Stimulated activated CD8-positive, alpha-beta memory T cell treated with anti-CD3 and anti-CD28 coated beads, Interleukin-4, amount 100 ng/mL, for 4 hours (primary cell): ENCODE results near the gene PRELID2.
"Not testable (repeated sequence)": the region's sequence is repeated elsewhere in the genome, so short reads cannot be mapped to it uniquely, and the experiment has no call there.

Experiments used
- DNase-seq, 2 donors: peaks; one replicate each; pipeline ENCODE4 v3.0.0-alpha.2; 2020; ENCODE audit warnings: low read depth in 2 of 2, low spot score in 1 of 2

PRELID2 gene

GRCh38 chr5:145840458-145841132 is 5.5 kb upstream of the PRELID2 start:
- DNase-seq: no peak

- no peak for DNase-seq
These were observed 3.1 kb upstream of the PRELID2 start for GRCh38 chr5:145838276-145838675.

GRCh38 chr5:145836241-145836640 is 1.1 kb upstream of the PRELID2 start:
- DNase-seq: not testable (repeated sequence)

GRCh38 chr5:145835848-145836239 is 702 bp upstream of the PRELID2 start:
- DNase-seq: no peak

- no peak for DNase-seq
These were observed 607 bp downstream of the PRELID2 start for GRCh38 chr5:145834554-145834916.

- no peak for DNase-seq
These were observed 1.4 kb downstream of the PRELID2 start for GRCh38 chr5:145833631-145834200.

GRCh38 chr5:145830594-145830993 is 4.5 kb downstream of the PRELID2 start:
- DNase-seq: no peak

- DNase-seq: no peak
These were observed 5.3 kb downstream of the PRELID2 start for GRCh38 chr5:145829708-145830361.

- no peak for DNase-seq
These were observed 8.1 kb downstream of the PRELID2 start for GRCh38 chr5:145826895-145827674.

GRCh38 chr5:145825751-145826180 is 9.4 kb downstream of the PRELID2 start:
- DNase-seq: no peak

- no peak for DNase-seq
These were observed 11.1 kb downstream of the PRELID2 start for GRCh38 chr5:145824040-145824439.

- DNase-seq: no peak
These were observed 16.5 kb downstream of the PRELID2 start for GRCh38 chr5:145818604-145819003.

GRCh38 chr5:145812877-145813276 is 22.3 kb downstream of the PRELID2 start:
- DNase-seq: no peak

GRCh38 chr5:145811834-145812625 is 23.1 kb downstream of the PRELID2 start:
- no peak for DNase-seq

- no peak for DNase-seq
These were observed 28.2 kb downstream of the PRELID2 start for GRCh38 chr5:145806923-145807322.

- DNase-seq: no peak
These were observed 29.3 kb downstream of the PRELID2 start for GRCh38 chr5:145805819-145806218.

GRCh38 chr5:145804701-145805100 is 30.4 kb downstream of the PRELID2 start:
- DNase-seq: no peak

GRCh38 chr5:145803112-145804004 is 31.8 kb downstream of the PRELID2 start:
- DNase-seq: no peak

- DNase-seq: no peak
These were observed 33.9 kb downstream of the PRELID2 start for GRCh38 chr5:145801195-145801594.

- no peak for DNase-seq
These were observed 35.0 kb downstream of the PRELID2 start for GRCh38 chr5:145800181-145800580.
